Glutamatergic neuron (in vitro differentiated cells): ENCODE results near the gene TMBIM4. TPM values are rescaled to one million over a fixed set of nuclear protein-coding genes. Genes with fewer than 3 reads are reported as not detected.

Experiments used
- DNase-seq: peaks from one replicate; pipeline ENCODE4 v3.0.0; 2022
- H3K27ac Mint-ChIP-seq: one replicate; pipeline ENCODE4 v1.8.0; 2020; ENCODE audit warnings: mild to moderate bottlenecking, mixed read lengths, inconsistent platforms; ENCODE audit not compliant: unreplicated experiment
- H3K27me3 Mint-ChIP-seq: one replicate; pipeline ENCODE4 v1.8.0; 2020; ENCODE audit warnings: mild to moderate bottlenecking, moderate library complexity, mixed read lengths, inconsistent platforms; ENCODE audit not compliant: unreplicated experiment
- H3K36me3 Mint-ChIP-seq: one replicate; pipeline ENCODE4 v1.8.0; 2020; ENCODE audit warnings: mild to moderate bottlenecking, mixed read lengths, inconsistent platforms; ENCODE audit not compliant: unreplicated experiment
- H3K4me1 Mint-ChIP-seq: one replicate; pipeline ENCODE4 v1.8.0; 2020; ENCODE audit warnings: mild to moderate bottlenecking, low read depth, mixed read lengths, inconsistent platforms; ENCODE audit not compliant: unreplicated experiment
- H3K4me3 Mint-ChIP-seq: one replicate; pipeline ENCODE4 v1.8.0; 2020; ENCODE audit warnings: mild to moderate bottlenecking, mixed read lengths, inconsistent platforms; ENCODE audit not compliant: unreplicated experiment
- H3K9me3 Mint-ChIP-seq: one replicate; pipeline ENCODE4 v1.8.0; 2020; ENCODE audit warnings: mild to moderate bottlenecking, moderate library complexity, mixed read lengths, inconsistent platforms; ENCODE audit not compliant: unreplicated experiment
- total RNA-seq: library from RNA; stranded (reverse); fragmentation: NEBNext Ultra II Directional; extraction: Animal tissue kit (Norgen Biotek cat#: 25700); gene quantifications from one replicate; pipeline ENCODE4 v1.2.1, GENCODE V29; 2021; ENCODE audit not compliant: unreplicated experiment
- TF ChIP-seq, protein P1 (sequence below): fragments of 200-600 bp; sonication (generic); IDR thresholded peaks from one replicate; pipeline ENCODE4 v1.5.0; 2021; ENCODE audit not compliant: partially characterized antibody, unreplicated experiment

The TMBIM4 gene
- total RNA-seq, 1 donor from 2014 or later = 26.6 TPM

DNA sequence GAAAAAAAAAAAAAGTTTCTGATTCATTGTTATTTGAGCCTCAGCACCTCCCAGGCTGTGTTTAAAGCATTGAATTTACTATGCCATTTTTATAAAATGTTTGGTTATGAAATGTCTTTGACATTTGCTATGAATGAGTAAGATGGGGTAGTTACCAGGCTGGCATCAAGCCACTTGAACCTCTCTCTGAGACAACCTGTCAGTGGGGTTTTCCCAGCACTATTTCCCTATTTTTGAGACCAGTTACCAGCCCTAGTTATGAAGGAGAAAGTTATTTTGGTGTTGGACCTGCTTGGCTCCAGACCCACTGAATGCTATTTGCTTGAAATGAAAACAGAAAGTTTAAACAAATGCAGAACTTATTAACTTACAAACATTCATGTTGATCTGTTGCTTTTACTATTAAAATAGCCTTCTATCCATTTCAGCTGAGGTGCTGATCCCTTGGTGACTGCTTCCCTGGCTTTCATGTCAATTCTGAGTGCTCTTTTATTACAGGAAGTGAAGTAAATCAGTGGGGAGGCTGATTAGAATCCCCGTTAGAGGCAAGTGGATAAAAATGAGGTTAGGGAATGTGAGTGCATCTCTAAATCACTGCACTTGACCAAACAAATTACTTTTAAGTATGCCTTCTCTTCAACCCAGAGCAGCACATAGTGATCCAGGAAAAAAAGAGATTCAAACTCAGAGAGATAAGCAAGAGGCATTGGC is 77.1 kb downstream of the TMBIM4 start:
- H3K36me3 Mint-ChIP-seq = no peaks in the 10 kb centered on the region
- H3K27ac Mint-ChIP-seq = no peak overlapping the region
- H3K4me1 Mint-ChIP-seq = no peaks in the 10 kb centered on the region
- DNase-seq = no peak
- no peaks in the 10 kb centered on the region for H3K27me3 Mint-ChIP-seq
- no peak overlapping the region for H3K4me3 Mint-ChIP-seq
- TF ChIP-seq, protein P1, sequence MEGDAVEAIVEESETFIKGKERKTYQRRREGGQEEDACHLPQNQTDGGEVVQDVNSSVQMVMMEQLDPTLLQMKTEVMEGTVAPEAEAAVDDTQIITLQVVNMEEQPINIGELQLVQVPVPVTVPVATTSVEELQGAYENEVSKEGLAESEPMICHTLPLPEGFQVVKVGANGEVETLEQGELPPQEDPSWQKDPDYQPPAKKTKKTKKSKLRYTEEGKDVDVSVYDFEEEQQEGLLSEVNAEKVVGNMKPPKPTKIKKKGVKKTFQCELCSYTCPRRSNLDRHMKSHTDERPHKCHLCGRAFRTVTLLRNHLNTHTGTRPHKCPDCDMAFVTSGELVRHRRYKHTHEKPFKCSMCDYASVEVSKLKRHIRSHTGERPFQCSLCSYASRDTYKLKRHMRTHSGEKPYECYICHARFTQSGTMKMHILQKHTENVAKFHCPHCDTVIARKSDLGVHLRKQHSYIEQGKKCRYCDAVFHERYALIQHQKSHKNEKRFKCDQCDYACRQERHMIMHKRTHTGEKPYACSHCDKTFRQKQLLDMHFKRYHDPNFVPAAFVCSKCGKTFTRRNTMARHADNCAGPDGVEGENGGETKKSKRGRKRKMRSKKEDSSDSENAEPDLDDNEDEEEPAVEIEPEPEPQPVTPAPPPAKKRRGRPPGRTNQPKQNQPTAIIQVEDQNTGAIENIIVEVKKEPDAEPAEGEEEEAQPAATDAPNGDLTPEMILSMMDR = no peak
- no peaks in the 10 kb centered on the region for H3K9me3 Mint-ChIP-seq

DNA sequence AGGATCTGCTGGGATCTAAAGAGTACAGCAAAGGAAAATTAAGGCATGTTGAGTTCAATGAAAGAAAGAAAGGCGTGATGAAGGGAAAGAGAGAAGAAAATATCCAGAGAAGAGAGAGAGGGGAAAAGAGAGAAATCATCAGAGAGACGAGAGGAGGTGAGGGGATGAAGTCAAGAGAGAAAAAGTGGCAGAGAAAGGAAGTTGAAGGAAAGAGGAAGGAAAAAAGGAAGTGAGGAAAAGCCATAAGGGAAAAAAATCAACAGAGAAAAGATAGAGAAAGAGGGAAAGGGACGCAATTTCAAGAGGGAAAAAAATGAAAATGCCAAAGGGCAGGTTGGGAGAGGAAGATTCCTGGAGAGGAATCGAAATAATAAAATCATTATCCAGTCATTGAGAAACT is 79.6 kb downstream of the TMBIM4 start:
- Mint-ChIP-seq H3K36me3 (no peaks in the 10 kb centered on the region), H3K27ac (no peak overlapping the region), H3K27me3 (no peaks in the 10 kb centered on the region), H3K9me3 (no peaks in the 10 kb centered on the region), H3K4me1 (no peaks in the 10 kb centered on the region), H3K4me3 (no peak overlapping the region)
- TF ChIP-seq, protein P1 = no peak
- no peak for DNase-seq

DNA sequence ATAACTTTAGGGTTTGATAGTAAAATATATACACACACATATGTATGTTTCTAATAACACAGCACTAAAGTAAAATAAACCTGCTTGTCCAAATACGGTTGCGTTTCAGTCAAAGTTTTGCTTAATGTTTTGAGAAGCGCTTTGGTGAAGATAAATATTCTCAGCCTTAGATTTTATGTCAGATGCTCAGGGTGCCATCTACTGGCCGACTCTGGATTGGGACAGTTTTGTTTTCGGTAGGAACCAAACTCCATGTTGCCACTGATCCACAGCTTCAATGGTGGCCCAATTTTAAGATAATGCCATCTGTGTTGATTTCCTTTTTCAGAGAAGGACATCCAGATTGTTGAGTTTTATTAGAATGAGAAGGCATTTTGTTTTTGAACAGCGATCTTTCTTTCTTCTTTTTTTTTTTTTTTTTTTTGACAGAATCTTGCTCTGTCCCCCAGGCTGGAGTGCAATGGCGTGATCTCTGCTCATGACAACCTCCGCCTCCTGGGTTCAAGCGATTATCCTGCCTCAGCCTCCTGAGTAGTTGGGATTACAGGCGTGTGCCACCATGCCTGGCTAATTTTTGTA is 82.3 kb downstream of the TMBIM4 start:
- H3K27ac Mint-ChIP-seq = no peak overlapping the region
- no peaks in the 10 kb centered on the region for H3K36me3 Mint-ChIP-seq
- no peaks in the 10 kb centered on the region for H3K4me1 Mint-ChIP-seq
- TF ChIP-seq, protein P1 = peak; percentile 61
- no peaks in the 10 kb centered on the region for H3K9me3 Mint-ChIP-seq
- no peak overlapping the region for H3K4me3 Mint-ChIP-seq
- no peaks in the 10 kb centered on the region for H3K27me3 Mint-ChIP-seq
- DNase-seq = peak; percentile 70

DNA sequence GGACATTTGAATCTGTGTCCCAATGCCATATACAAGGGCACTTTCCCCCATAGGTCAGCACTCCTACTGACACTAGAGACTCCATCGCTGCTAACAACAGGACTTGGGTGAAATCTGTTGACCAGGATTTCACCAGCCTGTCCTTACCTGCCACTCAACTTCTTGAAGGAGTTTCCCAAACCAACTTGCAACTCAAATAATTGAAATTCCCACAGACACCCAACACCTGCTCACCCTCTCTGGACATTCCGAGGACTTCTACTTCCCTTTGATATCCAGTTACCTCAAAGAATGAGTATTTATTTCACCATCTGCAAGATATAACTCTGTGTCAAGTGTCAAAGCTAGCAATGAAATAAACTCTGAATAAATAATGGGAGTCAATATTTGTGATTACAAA is 83.8 kb downstream of the TMBIM4 start:
- TF ChIP-seq, protein P1 = no peak
- Mint-ChIP-seq H3K27ac (no peak overlapping the region), H3K4me1 (no peaks in the 10 kb centered on the region), H3K9me3 (no peaks in the 10 kb centered on the region), H3K36me3 (no peaks in the 10 kb centered on the region), H3K27me3 (no peaks in the 10 kb centered on the region), H3K4me3 (no peak overlapping the region)
- DNase-seq = no peak

Other genes with a start within 250 kb of the TMBIM4 start
- gene LLPH, start 39.2 kb downstream of the TMBIM4 start, total RNA-seq = 14.4 TPM
- gene IRAK3, start 19.2 kb upstream of the TMBIM4 start, total RNA-seq = 3.9 TPM
- 8.9 TPM for gene HELB, start 132.5 kb upstream of the TMBIM4 start, total RNA-seq